Stimulated activated CD4-positive, alpha-beta T cell treated with anti-CD3 and anti-CD28 coated beads, Interleukin-2, amount 100 ng/mL, for 48 hours (primary cell): ENCODE measurements around the gene ELMO3.

Experiments used
- DNase-seq, 2 donors: peaks; one replicate each; pipeline ENCODE4 v3.0.0-alpha.2; 2020

Gene ELMO3

GRCh38 chr16:67200491-67200890, 1.6 kb downstream of the ELMO3 start:
- no peak for DNase-seq

DNA sequence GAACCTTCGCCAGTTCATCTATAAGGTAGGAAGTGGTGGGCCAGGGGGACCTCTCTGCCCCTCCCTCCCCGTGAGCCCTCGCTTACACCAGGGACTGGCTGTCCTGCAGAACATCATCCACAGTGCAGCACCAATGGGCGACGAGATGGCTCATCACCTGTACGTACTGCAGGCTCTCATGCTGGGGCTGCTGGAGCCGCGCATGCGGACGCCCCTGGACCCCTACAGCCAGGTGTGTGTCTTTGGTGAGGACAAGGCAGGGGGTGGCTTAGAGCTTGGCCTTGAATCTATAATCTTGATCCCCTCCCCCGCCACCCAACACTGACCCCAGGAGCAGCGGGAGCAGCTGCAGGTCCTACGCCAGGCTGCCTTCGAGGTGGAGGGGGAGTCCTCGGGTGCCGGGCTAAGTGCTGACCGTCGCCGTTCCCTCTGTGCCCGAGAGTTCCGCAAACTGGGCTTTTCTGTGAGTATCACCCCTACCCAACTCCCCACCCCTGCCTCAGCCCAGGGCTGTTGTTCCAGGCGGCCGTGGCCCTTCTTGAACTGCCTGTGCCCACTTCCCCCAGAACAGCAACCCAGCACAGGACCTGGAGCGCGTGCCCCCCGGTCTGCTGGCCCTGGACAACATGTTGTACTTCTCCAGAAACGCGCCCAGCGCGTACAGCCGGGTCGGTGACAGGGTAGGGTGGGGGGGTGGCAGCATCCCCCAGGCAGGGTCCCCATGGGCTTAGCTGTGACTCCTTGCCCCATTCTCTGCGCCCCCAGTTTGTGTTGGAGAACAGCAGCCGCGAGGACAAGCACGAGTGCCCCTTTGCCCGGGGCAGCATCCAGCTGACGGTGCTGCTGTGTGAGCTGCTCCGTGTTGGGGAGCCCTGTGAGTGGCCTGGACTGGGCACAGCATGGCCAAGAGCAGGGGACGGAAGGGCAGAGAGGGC, 2.7 kb downstream of the ELMO3 start:
- DNase-seq, result no peak

- DNase-seq, result no peak
Observed at GRCh38 chr16:67202426-67202825, 3.5 kb downstream of the ELMO3 start.

DNA sequence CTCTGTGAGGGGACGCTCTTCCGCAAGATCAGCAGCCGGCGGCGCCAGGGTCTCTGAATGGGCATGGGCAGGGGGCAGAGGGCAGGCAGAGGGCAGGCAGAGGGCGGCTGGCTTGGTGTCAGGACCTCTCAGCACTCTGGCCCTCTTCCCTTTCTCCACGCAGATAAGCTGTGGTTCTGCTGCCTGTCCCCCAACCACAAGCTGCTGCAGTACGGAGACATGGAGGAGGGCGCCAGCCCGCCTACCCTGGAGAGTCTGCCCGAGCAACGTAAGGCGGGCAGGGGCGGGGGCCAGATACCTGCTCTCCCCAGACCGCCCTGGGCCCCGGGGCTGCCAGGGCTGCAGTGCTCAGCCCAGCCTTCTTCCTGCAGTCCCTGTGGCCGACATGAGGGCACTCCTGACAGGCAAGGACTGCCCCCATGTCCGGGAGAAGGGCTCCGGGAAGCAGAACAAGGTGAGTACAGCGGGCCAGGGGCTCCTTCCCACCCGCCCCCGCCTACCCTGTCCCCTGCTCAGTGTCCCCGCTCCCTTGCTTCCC, 4.1 kb downstream of the ELMO3 start:
- DNase-seq, result no peak

DNA sequence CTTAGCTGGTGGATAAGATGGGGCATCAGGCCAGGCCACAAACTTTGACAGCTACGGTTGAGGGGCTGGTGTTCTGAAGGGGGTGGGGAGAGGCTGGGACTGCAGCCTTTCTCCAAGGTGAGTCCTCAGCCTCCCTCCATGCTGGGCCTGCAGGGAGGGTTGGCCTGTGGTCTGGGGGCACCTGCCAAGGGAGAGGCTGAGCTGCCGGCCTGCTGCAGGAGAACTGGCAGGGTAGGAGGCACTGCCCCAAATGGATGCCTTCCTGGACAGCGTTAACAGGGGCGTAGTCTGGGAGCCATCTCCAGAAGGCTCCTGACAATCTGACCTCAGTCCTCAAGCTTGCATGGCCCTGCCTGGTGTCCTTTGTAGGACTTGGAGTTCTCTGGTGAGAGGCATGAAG, 5.1 kb downstream of the ELMO3 start:
- DNase-seq, result no peak

- no peak for DNase-seq
Observed at GRCh38 chr16:67206129-67206837, 7.4 kb downstream of the ELMO3 start.

GRCh38 chr16:67206838-67207248, 7.9 kb downstream of the ELMO3 start:
- DNase-seq, result no peak

DNA sequence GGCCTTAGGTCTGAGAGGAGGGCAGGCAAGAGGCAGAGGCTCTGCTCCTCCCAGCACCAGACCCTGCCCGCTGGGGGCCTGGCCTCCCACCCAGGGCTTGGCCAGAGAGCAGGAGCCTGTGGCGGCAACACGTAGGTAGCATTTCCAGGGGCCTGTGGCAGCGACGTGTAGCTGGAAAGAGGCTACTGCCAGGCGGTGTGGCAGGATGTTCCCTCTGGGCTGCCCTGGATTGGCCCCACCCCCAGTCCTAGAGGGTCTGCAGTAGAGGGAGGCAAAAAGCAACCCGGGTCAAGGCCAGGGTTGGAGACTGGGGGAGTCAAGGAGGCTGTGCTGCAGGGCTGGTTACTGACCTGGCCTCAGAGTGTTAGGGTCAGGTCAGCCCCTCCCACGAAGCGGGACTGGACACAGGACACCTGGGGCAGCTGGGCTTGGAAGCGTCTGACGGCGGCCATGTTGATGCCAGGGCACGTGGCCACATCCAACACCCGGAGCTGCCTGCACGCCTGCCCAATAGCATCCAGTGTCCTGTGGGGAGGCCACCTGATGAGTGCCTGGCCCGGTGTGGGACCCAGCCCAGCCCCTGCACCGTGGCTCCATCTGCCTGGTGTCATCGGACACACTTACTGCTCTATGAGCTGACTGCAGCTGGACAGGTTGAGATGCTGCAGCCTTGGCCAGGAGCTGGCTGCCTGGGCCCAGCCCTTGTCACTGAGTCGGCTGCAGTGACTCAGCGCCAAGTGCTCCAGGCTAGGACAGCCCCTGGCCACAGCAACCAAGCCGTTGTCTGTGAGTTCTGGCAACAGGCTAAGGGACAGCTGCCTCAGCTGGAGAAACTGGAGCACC, 8.5 kb downstream of the ELMO3 start:
- DNase-seq, result no peak

GRCh38 chr16:67208154-67208896, 9.4 kb downstream of the ELMO3 start:
- no peak for DNase-seq

GRCh38 chr16:67209565-67209964, 10.6 kb downstream of the ELMO3 start:
- no peak for DNase-seq

DNA sequence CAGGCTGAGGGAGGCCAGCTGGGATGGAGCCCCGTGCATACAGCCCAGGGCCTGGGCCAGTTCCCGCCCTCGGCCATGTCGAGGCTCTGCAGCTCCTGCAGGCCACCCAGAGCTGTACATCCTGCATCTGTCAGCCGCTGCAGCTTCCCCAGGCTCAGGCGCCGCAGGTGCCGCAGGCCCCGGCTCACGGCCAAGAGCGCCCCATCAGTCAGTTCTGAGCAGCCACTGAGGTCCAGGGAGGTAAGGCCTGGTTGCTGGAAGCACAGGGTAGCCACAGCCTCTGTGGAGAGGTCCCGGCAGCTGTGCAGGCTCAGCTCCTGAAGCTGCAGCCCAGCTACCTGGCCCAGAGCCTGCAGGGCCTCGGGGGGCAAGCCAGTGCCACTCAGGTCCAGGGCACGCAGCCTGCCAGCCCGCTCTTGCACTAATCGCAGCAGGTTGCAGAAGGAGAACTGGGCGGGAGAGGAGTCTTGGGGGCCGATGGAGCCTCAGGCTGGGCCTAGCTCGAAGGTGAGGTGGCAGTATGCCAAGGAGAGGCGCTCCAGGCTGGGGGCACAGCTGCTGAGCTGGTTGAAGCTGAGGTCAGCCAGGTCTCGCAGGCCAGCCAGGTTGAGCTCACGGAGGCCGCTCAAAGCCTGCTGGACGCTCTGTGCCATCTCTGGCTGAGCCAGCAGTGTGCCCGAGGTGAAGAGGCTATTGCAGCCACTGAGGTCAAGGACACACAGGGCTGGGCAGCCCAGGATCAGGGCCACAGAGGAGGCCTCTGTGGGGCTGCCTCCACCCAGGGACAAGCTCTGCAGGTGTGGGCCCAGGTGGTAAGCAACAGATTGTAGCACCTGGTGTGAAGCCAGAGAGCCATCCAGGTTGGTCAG, 11.4 kb downstream of the ELMO3 start:
- DNase-seq, result no peak

DNA sequence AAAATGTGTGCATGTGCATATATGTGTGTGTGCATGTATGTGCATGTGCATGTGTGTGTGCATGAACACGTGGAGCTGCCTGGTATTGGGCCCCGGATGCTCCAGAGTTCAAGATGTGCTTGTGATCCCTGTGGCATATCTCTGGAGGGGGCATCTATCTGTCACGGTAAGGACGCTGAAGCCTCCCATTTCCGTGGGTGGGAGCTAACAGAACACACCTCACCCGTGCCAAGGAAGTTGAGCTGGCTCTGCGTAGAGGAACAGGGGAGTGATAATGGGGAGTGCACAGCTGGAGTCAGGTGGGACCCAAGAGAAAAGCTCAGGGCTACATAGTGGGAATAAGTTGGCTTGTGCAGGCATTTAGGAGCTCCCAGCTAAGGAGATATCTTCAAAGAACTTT, 12.7 kb downstream of the ELMO3 start:
- DNase-seq, result no peak

DNA sequence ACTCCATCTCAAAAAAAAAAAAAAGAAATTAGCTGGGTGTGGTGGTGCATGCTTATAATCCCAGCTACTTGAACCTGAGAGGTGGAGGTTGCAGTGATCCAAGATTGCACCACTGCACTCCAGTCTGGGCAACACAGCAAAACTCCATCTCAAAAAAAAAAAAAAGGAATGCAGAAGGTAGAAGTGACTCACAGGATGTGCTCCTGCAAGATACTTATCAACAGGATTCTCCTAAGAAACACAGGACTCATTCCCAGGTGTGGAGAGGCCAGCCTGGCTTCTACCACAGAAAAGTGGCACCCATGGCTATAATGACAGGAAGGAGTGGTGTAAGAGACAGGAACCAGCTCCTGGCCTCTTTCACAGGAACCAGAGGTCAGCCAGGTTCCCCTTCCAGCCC, 13.8 kb downstream of the ELMO3 start:
- DNase-seq, result no peak

- DNase-seq, result no peak
Observed at GRCh38 chr16:67213197-67214019, 14.5 kb downstream of the ELMO3 start.

DNA sequence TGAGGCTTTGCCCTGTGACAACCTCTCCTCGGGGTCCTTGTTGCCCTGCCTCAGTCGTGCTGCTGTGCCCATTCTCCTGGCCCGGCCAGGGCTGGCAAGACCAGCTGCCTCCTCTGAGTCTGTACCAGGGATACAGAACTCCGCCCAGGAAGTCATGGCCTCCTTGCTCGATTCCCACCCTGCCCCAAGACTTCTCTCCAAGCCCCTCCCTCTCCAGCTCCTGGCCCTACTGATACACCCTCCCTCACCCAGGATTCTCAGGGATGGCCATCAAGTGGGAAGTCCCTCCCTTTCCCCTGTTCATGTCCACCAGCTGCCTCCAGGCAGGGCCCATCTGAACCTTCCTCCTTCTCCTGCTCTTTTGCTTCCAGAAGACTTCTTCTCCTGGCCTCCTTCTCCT, 16.8 kb downstream of the ELMO3 start:
- no peak for DNase-seq

DNA sequence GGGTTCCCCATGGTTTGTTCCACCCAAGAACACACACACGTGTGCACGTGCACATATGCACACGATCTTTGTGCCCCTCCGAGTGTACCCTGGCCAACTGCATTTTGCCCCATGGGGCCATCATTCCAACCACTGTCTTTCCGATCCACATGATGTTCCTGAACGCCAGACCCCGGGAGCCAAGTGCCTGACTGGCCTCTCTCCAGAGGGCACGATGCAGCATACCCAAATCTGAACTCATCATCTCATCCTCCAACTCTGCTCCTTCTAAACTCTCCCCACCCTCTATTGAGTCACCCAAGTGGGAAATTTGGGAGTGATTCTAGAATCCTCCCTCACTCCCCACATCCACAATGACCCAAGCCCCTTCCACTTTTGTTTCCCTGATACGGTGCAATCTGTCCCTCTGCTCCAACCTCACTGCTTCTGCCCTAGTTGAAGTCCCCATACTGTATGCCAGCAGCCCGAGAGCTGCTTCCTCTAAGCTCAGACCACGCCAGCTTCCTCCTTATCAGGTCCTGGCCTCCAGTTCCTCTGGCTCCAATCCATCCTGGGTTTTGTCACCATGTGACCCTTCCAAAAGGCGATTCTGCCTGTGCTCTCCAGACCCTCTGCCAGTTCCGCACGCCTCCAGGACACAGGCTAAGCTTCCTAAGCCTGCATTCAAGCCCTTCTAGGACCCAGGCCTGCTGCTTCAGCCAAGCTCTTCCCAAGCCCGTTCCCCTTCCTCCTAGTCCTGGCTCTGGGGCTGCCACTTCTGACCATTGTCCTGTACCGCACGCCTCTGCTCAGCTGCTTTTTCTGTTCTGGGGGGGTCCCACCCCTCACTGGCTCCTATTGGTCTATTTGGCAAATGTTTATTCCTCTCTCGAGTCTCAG, 17.9 kb downstream of the ELMO3 start:
- no peak for DNase-seq

DNA sequence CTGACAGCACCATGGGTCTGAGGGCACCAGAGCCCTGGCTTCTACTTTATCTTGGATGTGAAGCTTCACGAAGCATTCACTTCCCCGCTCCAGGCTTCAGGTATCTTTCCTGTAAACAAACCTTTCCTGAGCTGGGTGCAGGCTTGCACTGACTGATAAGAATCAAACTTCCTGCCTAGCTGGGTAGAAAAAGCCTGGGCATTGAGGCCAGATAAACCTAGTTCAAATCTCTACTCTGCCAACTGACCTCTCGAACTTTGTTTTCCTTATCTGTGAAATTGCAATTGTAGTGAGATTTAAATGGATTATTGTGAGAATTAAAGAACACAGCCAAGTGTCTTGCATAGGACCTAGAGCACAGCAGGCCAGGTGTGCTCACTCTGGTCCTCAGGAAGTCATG, 25.1 kb downstream of the ELMO3 start:
- no peak for DNase-seq

GRCh38 chr16:67226295-67226803, 27.4 kb downstream of the ELMO3 start:
- DNase-seq, result no peak
